KMS-11 (cell line): Measurements from ENCODE around the gene SMPD3.

Source experiments
- H2AFZ ChIP-seq: fragments of 200-600 bp; sonication (generic); 2 replicates; pipeline ENCODE4 v1.6.1; 2016; ENCODE audit warnings: antibody characterized with exemption, mixed run types, low read depth
- H3K27ac ChIP-seq: fragments of 200-600 bp; sonication (generic); 2 replicates; pipeline ENCODE4 v1.6.1; 2016; ENCODE audit warnings: mild to moderate bottlenecking, mixed run types
- H3K27me3 ChIP-seq: fragments of 200-600 bp; sonication (generic); 2 replicates; pipeline ENCODE4 v1.6.1; 2017; ENCODE audit warnings: mild to moderate bottlenecking, low read depth, mixed run types, moderate library complexity; ENCODE audit not compliant: insufficient read depth
- H3K36me3 ChIP-seq: fragments of 200-600 bp; sonication (generic); 2 replicates; pipeline ENCODE4 v1.6.1; 2017; ENCODE audit warnings: mild to moderate bottlenecking, mixed run types; ENCODE audit not compliant: insufficient read depth
- H3K4me1 ChIP-seq: fragments of 200-600 bp; sonication (generic); 2 replicates; pipeline ENCODE4 v1.6.1; 2016; ENCODE audit warnings: mild to moderate bottlenecking, low read depth, mixed run types; ENCODE audit not compliant: poor library complexity, severe bottlenecking
- H3K4me2 ChIP-seq: fragments of 200-600 bp; sonication (generic); 2 replicates; pipeline ENCODE4 v1.7.0; 2016; ENCODE audit warnings: mild to moderate bottlenecking, mixed run types
- H3K4me3 ChIP-seq: fragments of 200-600 bp; sonication (generic); IDR thresholded peaks from 2 replicates; pipeline ENCODE4 v1.6.1; 2017; ENCODE audit warnings: low read depth, low read length, mixed read lengths; ENCODE audit not compliant: insufficient read depth
- H3K79me2 ChIP-seq: fragments of 200-600 bp; sonication (generic); 2 replicates; pipeline ENCODE4 v1.6.1; 2016; ENCODE audit warnings: low read depth, mixed run types; ENCODE audit not compliant: insufficient read depth
- H3K9ac ChIP-seq: fragments of 200-600 bp; sonication (generic); 2 replicates; pipeline ENCODE4 v1.6.1; 2016; ENCODE audit warnings: mild to moderate bottlenecking, mixed run types
- H4K20me1 ChIP-seq: fragments of 200-600 bp; sonication (generic); 2 replicates; pipeline ENCODE4 v1.6.1; 2016; ENCODE audit warnings: mild to moderate bottlenecking, mixed run types; ENCODE audit not compliant: insufficient read depth
- TF ChIP-seq, protein P1 (sequence below): fragments of 200-600 bp; sonication (generic); conservative IDR thresholded peaks from 2 replicates; pipeline ENCODE4 v1.6.1; 2017; ENCODE audit warnings: low read depth, mild to moderate bottlenecking, antibody characterized with exemption, low read length, moderate library complexity, mixed read lengths

The SMPD3 gene

DNA sequence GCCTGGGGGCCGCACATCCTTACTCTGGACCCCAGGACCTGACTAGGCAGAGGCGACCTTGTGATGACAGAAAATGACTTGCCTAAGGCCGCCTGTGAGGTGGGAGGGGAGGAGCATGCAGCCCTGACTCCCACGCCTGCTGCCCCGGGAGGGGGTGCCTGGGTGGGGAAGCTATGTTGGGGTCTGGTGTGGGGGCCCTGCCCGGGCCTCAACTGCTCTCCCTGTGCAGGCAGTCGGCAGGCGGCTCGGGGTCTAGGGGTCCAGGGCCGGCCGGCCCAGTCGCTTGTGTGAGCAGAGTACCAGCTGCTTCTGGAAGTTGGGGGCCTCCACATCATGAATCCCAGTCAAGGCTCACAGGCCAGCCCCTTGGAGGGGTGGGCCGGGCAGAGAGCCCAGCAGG lies 89.4 kb downstream of the SMPD3 start:
- Histone ChIP-seq H3K27ac (no peak overlapping the region), H3K79me2 (no peaks in the 10 kb centered on the region), H2AFZ (no peak overlapping the region), H3K9ac (no peak overlapping the region), H3K27me3 (no peaks in the 10 kb centered on the region), H4K20me1 (no peaks in the 10 kb centered on the region), H3K4me1 (peaks cover 33% of the 10 kb centered on the region), H3K36me3 (no peaks in the 10 kb centered on the region), H3K4me3 (no peak overlapping the region), H3K4me2 (no peak overlapping the region)
- TF ChIP-seq, protein P1, sequence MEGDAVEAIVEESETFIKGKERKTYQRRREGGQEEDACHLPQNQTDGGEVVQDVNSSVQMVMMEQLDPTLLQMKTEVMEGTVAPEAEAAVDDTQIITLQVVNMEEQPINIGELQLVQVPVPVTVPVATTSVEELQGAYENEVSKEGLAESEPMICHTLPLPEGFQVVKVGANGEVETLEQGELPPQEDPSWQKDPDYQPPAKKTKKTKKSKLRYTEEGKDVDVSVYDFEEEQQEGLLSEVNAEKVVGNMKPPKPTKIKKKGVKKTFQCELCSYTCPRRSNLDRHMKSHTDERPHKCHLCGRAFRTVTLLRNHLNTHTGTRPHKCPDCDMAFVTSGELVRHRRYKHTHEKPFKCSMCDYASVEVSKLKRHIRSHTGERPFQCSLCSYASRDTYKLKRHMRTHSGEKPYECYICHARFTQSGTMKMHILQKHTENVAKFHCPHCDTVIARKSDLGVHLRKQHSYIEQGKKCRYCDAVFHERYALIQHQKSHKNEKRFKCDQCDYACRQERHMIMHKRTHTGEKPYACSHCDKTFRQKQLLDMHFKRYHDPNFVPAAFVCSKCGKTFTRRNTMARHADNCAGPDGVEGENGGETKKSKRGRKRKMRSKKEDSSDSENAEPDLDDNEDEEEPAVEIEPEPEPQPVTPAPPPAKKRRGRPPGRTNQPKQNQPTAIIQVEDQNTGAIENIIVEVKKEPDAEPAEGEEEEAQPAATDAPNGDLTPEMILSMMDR = no peak

DNA sequence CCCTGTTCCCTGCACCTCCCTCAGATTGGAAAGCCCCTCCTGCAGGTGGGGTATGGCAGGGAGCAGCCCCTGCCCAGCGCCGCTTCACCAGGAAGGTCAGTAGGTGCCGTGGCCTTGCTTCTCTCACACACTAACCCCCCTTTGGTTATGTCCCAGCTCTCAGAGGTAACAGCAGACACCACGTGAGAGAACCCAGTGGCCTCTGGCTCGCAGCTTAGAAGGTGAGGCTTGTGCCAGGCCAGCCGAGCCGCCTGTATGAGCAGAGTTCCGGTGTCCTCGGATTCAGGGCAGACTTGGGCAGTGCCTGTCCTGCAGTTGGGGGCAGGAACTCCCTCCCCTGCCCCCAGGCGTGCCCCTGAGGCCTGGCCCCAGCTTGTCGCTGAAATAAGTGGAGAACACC lies 90.4 kb downstream of the SMPD3 start:
- no peaks in the 10 kb centered on the region for H3K79me2 ChIP-seq
- peaks cover 33% of the 10 kb centered on the region for H3K4me1 ChIP-seq
- H4K20me1 ChIP-seq = no peaks in the 10 kb centered on the region
- H3K27ac ChIP-seq = no peak overlapping the region
- no peaks in the 10 kb centered on the region for H3K27me3 ChIP-seq
- H3K36me3 ChIP-seq = no peaks in the 10 kb centered on the region
- H2AFZ ChIP-seq = no peak overlapping the region
- no peak overlapping the region for H3K4me3 ChIP-seq
- TF ChIP-seq, protein P1 = no peak
- no peak overlapping the region for H3K9ac ChIP-seq
- H3K4me2 ChIP-seq = peak overlapping the region; percentile 94; the same call in 1 of the 2 replicates

DNA sequence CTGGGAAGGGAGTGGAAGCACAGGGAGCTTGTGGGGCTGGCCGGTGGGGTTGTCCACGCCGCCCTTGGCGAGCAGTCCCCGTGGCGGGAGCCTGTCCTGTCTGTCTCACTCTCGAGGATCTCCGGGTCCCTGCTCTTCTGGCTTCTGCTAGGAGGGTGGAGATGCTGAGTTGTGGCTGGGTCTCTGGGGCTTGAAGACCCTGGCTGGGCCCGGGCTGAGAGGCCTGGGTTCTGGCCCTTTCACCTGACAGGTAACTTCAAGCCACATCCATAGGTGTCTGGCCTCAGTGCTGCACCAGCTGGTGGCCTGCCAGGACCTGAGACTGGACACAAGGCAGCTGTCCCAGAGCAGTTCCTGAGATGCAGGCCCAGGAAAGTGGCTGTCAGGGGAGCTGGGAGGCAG lies 90.8 kb downstream of the SMPD3 start:
- no peaks in the 10 kb centered on the region for H3K79me2 ChIP-seq
- H3K4me2 ChIP-seq = peak overlapping the region; percentile 94; the same call in 1 of the 2 replicates

DNA sequence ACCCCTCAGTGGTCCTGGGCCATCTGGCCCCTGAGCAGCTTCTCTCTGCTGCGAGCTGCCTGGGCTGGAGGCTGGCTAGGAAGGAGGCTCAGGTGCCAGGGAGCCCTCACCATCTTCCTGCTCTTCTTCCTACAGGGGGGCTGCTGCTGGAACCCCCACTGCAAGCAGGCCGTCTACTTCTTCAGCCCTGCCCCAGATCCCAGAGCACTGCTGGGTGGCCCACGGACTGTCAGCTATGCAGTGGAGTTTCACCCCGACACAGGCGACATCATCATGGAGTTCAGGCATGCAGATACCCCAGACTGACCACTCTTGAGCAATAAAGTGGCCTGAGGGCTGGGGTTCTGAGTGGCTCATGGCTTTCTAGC lies 91.4 kb downstream of the SMPD3 start:
- peak overlapping the region; percentile 94 for H3K4me2 ChIP-seq
- no peaks in the 10 kb centered on the region for H3K36me3 ChIP-seq
- no peaks in the 10 kb centered on the region for H4K20me1 ChIP-seq
- TF ChIP-seq, protein P1 = no peak
- no peaks in the 10 kb centered on the region for H3K79me2 ChIP-seq
- H3K27me3 ChIP-seq = no peaks in the 10 kb centered on the region
- H3K27ac ChIP-seq = no peak overlapping the region
- no peak overlapping the region for H3K9ac ChIP-seq
- H3K4me3 ChIP-seq = no peak overlapping the region
- peaks cover 33% of the 10 kb centered on the region for H3K4me1 ChIP-seq
- no peak overlapping the region for H2AFZ ChIP-seq

More for the DNA sequence above, 90.8 kb downstream of the SMPD3 start:
- Histone ChIP-seq H3K36me3 (no peaks in the 10 kb centered on the region), H3K4me1 (peaks cover 33% of the 10 kb centered on the region), H3K9ac (no peak overlapping the region), H2AFZ (no peak overlapping the region), H3K27me3 (no peaks in the 10 kb centered on the region), H4K20me1 (no peaks in the 10 kb centered on the region), H3K4me3 (no peak overlapping the region), H3K27ac (no peak overlapping the region)
- TF ChIP-seq, protein P1 = no peak
